Pons (tissue), 1 donor: Measurements from ENCODE around the gene YWHAB.
"Not testable (repeated sequence)": the region's sequence is repeated elsewhere in the genome, so short reads cannot be mapped to it uniquely, and the experiment has no call there.

Experiments used
- DNase-seq: peaks from one replicate; pipeline ENCODE4 v3.0.0-alpha.2; 2016; ENCODE audit warnings: low spot score

Gene YWHAB

DNA sequence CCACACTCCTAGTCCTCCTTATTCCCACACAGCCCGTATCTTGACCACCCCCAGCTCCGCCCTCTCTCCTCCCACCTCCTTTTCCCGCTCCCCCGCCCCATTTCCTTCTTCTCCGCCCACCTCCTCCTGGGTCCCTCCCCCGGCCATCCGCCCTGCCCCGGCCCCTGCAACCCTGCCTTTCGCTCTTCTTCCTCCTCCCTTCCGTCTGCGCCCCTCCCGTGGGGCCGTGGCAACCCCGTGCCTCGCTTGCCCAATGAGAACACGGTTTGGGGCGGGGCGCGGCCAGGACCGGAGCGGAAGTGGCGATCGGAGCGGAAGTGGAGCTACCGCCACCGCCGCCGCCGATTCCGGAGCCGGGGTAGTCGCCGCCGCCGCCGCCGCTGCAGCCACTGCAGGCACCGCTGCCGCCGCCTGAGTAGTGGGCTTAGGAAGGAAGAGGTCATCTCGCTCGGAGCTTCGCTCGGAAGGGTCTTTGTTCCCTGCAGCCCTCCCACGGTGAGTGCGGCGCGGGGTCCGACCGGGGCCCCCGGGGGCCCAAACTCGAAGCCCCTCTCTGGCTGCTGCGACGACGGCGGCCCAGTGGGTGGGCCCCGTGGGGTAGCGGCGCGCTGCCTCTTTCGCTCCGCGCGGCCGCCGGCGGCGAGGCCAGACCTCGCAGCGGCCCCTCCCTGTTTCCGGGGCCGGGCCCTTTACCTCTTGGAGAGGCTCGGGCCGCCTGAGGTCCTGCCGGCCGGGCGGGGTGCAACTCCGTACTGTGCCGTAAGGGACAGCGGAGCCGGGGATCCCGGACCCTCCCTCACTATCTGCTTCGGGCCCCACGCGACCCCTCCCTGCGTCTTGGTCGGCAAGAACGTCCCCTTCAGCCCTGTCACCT, at the start of gene YWHAB:
TSS of gene YWHAB (plus strand) at position 314 of the 874 bp plus-strand sequence. CDS start 15,829 bp downstream, outside the sequence.
- DNase-seq = peak; percentile 97

DNA sequence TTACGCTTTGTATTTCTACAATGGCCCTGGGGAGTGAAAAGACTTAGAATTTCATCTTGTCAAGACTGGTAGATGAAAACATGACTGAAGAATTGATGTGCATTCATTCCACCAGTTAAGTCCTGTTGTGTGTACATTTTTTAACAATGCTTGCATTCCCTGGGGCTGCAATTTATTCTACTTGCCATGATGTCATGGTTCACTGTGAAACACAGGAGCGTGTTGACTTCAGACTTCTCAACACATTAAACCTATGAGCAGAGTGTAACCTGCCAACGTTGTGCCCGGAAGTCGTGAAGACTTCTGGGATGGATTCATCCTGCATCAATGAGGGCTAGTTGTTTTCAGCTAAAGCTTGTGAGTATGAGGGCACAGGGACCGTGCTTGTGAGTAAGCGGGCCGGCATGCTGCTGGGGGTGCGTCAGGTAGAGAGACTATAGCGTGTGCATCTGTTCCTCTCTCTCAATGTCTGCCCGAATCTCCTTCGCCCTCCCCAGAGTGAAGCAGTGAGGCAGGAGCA, 48.8 kb upstream of the YWHAB start:
- DNase-seq = no peak

DNA sequence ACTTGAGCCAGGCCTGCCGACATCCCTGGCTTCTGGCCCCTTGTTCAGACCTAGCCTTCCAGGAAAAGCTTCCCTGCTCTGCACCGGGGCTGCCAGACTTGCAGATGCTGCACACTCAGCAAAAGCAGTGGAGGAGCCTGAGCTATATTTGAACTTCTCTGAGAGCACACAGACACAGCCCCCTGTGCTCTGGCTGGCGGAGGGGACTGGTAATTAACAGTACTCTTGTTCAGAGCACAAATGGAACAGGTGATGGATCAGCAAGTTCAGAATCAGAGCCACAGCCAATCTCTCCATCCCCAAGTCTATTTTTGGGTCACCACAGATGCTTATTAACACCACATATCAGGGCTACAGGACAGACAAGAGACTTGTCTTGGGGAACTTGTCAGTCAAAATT, 47.6 kb upstream of the YWHAB start:
- DNase-seq = no peak

DNA sequence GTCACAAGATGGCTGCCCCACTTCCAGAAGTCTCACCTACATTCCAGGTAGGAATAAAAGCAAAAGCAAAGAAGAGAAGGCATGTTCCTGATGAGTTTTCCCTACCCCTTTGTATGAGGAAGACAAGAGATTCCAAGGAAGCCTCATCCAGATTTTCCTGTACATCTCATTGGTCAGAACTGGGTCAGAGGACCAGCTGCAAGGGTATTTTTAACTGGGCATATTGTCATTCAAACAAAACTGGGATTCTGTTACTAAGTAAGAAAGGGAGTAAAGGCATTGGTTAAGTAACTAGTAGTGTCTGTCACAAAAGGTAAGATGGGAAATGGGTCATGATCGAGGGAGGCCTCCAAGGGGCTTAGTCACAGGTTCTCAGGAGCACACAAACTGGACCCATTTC, 47.0 kb upstream of the YWHAB start:
- no peak for DNase-seq

DNA sequence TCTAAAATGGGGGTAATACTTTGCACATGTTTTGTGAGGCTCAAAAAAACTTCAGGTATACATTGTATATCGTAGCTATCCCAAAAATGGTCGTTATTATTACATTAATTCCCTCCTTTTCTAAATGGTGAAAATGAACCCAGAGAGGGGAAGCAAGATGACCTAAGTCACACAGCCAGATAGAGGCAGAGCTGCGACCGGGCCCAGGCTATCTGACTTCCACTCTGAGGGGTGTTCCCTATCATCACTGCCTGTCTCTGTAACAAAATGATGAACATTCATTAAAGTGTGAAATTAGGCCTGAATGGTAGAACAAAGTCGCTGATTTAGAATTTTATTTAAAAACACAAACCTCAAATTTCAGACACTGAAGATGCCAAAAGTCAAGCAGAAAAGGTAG, 46.0 kb upstream of the YWHAB start:
- no peak for DNase-seq

DNA sequence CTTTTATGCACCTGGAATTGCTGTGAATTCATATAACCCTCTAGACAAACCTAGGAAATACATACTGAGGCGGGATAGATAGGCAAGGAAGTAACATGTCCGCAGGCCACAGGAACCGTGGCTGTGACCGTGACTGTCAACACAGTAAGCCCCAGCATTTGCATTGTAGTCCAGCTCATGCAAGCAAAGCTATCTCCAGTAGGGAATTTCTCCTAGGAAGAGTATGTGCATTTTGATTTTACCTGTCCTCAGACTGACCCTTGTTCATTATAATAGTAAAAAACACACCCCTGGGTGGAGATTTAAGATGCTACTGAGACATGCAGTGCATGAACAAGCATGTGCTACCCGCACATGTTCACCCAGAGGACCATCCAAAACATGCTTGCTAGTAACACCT, 44.7 kb upstream of the YWHAB start:
- no peak for DNase-seq

DNA sequence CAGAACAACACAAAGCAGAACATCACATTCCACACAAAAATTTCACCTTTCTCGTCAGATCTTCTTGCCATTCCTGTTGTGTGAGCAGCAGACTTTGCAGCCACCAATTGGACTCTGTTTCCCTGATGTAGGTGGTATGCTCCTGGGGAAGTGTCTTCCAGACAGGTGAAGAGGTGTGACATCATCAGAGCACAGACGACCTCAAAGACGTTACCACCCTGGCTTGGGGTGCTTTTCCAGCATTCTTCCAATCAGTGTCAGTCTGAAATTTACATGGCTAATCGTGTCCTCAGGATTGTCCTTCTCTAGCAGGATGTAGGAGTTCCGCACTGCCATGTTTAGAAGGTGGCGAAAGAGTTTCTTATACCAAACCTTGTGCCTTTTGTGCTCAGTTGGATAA, 43.5 kb upstream of the YWHAB start:
- DNase-seq = no peak

DNA sequence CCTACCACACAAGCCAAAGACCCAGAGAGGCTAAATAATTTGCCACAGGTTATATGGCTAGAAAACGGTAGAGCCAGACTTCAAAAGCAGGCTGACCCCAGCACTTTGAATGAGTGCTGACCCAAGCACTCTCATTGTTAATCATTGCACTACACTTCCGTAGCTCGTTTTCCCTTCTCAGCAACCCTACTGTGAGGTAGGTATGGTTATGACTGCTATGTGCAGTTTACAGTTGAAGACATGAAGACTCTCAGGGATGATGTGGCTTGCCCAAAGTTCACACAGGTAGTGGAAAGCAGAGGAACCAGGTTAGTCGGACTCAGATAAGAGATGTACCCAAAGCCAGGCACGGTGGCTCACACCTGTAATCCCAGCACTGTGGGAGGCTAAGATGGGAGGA, 41.6 kb upstream of the YWHAB start:
- no peak for DNase-seq

DNA sequence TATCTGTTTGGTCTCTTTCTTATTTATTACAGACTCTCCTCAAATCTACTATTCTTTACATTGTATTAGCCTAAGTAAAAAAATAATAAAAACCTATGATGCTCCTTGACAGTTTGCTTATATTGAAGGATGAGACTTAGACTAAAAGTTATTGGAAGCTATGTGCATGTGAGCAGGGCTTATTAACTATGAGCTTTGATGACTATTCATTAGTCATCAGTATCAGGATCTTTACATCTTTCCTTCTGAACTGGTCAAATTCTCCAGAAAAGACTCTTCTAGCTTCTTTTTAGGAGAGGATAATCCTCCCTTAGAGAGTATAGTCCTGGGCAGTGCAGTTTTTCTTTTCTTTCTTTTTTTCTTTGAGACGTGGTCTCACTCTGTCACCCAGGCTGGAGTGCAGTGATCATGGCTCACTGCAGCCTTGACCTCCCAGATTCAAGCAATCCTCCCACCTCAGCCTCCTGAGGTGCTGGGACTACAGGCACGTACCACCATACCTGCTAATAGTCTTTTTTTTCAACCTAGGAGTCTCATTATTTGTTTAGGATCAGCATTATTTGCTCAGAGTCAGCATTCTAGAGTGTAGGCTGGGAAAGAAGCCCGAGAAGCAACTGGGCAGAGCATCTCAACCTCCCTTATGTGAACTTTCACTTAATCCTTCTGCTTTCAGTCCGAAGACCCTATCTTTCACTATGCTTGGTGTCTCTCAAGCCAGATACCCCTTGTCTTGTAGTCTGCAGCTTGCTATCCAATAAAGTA, 37.1 kb upstream of the YWHAB start:
- no peak for DNase-seq

DNA sequence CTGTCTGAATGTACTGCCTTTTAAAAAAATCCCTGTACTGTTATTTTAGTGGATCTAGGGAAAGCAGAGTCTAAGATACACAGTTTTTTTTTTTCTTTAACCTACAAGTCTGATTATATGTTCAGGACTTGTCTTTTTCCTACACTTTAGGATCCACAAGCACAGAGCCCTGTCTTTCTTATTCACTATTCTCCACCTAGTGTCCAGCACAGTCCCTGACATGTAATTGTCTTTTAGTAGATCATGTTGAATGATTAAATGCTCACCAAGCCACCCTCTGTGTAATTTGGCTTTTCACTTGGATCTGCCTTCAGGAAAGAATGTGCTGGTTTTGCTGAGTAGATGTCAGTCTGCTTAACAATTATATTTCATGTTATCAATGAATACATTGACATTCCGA, 35.8 kb upstream of the YWHAB start:
- no peak for DNase-seq

DNA sequence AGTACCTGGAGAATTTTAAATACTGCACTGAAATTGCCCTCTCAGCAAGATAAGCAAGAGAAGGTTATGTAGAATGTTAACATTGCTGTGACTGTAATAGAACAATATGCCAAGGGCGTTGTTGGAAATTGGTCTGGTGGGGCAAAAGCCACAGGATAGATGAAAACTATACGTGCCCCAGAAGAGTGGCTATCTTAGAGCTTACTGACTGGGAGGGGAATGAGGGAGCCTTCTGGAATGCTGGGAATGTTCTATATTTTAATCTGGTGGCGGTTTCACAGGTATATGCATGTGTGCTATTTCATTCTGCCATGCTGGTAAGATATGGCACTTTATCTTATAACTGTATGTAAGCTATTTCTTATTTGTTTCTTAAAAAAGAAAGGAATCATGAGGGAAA, 35.2 kb upstream of the YWHAB start:
- no peak for DNase-seq

DNA sequence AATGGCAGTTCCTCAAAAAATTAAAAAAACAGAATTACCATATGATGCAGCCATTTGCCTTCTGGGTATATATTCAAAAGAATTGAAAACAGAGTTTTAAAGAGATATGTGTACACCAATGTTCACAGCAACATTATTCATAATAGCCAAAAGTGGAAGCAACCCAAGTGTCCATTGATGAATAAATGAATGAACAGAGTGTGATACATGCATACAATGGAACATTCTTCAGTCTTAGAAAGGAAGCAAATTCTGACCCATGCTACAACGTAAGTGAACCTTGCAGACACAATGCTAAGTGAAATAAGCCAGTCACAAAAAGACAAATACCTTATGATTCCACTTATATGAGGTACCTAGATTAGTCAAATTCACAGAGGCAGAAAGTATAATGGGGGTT, 34.7 kb upstream of the YWHAB start:
- DNase-seq = no peak

DNA sequence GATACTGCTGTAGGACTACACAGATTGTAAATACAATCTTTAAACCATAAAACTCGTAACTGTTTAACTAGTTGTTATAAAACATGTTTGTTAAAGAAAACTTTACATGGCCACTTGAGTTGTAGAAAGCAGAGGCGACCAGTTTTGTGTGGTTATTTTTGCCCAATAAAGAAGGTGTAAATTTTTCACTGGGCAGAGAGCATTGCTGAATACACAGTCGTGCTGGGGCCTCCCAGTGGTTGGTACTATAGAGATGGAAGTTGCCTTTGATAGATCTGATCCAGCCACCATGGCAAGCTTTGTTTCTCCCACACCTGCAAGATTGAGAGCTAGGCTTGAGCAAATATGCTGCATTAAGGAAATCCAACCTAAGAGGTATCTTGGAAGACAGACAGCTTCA, 34.0 kb upstream of the YWHAB start:
- no peak for DNase-seq

DNA sequence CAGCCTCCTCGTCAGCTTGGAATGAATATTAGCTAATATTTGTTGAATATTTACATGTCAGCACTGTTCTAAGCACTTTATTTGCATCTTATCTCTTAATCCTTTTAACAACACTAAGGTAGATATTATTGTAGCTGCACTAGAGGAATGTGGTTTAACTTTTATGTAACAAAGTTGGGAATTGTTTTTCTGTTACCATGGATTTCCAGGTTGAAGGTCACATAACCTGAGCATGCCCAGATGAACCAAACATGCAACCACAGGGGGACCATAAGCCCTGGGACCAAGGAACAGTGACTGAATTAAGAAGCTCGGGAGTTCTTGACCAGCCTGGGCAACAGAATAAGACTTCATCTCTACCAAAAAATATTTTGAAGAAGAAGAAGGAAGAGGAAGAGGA, 29.1 kb upstream of the YWHAB start:
- no peak for DNase-seq

DNA sequence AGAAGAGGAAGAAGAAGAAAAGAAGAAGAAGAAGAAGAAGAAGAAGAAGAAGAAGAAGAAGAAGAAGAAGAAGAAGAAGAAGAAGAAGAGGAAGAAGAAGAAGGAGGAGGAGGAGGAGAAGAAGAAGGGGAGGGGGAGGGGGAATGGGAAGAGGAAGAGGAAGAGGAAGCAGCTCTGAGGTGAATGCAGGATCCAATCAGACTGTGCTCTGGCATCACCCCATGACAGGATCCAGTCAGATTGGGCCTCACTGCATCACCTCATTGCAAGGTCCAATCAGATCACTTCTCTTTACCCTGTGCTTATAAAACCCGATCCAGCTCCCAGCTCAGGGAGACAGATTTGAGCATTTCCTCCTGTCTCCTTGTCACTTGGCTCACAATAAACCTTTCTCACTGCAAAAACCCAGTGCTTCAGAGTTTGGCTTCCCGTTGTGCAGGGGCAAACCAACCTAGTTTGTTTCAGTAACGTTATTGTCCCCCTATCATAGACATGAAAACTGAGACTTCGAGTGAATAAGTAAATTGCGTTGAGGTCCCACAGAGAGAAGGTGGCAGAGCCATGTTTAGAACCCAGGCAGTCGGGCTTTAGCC, 28.6 kb upstream of the YWHAB start:
- no peak for DNase-seq

DNA sequence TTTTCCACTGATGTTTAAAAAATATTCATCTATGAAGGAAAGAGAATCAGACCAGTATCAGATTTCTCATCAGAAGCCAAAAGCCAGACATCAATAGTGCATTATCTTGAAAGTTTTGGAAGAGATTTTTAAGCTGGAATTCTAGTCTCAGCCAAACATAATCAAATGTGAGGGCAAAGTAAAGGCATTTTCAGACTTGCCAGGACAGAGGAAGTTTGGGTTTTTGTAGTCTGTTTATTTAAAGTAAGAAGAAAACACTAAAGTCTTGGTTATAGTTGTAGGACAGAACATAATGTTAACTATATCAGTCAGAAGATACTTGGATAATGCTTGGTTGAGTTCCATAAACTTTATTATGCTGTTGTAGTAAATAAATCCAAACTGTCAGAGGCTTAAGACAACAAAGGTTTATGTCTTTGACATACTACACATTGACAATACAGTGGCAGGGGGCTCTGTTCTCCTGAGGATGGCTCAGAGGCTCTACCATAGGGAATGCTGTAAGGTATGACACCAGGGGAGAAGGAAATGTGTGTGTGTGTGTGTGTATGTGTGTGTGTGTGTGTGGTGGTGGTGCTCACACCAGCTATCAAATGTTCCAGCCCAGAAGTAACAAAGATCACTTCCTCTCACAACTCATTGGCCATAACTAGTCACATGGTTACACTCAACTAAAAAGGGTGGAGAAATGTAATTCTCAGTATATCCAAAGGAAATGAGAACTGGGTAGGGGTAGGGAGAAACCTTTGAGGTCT, 26.7 kb upstream of the YWHAB start:
- DNase-seq = no peak

DNA sequence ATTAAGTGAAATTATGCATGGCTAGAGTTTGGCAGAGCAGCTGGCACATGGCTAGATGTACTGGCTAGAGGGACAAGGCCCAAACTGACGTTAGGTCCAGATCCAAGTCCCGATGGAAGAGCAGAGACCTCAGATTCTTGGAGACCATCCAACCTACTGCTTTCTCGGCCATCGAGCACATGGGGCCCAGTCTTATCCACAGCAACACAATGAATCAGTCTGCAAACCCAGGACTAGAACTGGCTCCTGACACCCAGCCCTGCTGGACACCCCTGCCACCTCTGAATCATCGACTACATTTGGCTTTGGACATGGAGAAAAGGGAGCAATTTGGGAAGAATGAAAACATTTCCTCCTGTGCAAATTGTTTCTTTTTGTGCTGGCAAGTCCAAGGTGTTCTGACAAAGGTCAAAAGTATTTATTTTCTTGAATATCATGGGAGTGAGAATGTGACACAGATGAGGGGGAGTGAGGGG, 23.9 kb upstream of the YWHAB start:
- DNase-seq = peak; percentile 29

DNA sequence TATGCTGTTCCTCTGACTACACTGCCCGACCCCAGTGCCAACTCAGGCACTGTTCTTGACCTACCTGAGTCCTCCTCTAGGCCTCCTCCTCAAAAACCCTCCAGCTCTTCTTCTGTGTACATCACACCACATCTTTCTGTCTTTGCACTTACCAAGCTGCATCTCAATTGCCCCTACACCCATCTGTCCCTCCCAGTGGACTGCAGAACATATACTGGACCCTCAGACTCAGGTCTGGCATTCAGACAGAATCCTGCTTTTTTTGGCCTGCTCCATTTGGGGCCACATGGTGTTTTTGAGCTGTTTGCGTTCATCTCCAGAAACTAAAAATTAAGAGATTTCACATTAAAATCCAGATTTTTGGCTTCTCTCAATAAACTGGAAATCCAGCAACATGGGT, 23.2 kb upstream of the YWHAB start:
- DNase-seq = no peak

DNA sequence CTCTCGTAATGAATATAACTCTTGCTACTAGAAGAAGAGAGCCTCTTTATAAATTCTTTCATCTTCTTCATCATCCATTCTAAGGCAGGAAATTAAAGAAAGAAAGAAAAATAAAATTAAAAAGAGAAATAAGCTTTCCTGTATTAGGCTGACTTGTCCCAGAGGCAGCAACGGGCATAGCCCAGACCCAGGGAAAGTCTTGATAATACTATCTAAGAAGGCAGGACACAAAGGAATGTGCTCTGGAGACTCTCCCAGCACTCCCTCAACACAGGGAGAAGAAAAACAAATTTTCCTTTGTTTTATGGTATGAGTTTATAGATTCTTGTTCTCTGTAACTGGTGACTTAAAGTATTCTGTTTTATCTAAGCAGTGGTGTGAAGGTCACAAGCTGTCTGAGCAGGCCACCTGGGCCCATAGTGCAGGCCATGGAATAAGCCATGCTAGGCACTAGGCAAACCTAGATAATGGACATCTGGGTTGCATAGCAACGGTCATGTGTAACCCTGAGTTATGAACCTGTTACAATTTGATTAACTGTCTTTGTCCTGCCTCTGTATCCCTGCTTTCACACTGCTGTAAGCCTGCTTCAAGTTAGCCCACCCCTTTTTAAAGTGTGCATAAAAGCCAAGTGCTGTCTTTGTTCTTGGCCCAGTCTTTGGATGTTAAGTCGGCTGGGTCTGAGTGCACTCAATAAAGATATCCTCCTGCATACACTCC, 22.0 kb upstream of the YWHAB start:
- DNase-seq = not testable (repeated sequence)

DNA sequence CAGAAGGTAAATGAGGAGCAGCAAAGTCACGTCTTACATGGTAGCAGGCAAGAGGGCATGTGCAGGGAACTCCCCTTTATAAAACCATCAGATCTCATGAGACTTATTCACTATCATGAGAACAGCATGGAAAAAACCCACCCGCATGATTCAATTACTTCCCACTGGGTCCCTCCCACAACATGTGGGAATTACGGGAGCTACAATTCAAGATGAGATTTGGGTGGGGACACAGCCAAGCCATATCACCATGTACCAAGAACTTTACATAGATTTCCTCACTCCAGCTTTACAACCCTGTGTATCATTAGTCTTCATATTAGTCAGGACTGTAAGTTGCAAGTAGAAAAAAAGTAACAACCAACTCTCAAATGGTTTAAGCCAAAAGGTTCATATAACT, 21.0 kb upstream of the YWHAB start:
- DNase-seq = not testable (repeated sequence)

DNA sequence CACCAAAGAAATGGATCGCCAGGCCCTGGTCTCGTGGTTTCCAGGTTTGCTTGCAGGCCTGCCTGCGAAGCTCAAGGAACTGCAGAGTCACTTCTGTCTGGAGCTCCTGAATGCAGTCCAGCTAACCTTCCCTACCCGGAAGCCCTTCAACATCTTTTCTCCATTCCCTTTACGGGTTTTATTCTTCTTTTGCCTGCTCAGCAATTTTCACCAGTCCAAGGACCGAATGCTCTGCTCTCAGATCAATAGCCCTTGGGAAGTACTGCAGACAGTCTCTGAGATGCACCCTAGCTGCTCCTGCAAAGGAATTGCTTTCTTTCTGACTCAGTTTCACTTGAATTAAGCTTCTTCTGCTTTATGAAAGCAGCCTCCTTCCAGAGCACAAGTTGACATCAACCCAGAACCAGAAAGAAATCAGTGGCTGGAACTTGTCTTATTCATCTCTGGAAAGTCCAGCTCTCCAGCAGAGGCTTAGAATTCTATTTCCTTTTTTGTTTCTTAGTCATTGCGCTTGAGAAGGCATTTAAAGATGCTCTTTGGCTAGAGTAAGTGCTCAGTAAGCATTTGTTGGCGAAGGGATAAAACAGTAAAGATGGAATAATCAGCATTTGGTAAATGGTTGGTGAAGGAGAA, 18.7 kb upstream of the YWHAB start:
- DNase-seq = no peak
